ENCODE data around the gene EIF4EBP3. TPM values are rescaled to one million over a fixed set of nuclear protein-coding genes. Genes with fewer than 3 reads are reported as not detected.

The EIF4EBP3 gene
- total RNA-seq, 1 experiment from 2014 or later, result 7.7 TPM

DNA sequence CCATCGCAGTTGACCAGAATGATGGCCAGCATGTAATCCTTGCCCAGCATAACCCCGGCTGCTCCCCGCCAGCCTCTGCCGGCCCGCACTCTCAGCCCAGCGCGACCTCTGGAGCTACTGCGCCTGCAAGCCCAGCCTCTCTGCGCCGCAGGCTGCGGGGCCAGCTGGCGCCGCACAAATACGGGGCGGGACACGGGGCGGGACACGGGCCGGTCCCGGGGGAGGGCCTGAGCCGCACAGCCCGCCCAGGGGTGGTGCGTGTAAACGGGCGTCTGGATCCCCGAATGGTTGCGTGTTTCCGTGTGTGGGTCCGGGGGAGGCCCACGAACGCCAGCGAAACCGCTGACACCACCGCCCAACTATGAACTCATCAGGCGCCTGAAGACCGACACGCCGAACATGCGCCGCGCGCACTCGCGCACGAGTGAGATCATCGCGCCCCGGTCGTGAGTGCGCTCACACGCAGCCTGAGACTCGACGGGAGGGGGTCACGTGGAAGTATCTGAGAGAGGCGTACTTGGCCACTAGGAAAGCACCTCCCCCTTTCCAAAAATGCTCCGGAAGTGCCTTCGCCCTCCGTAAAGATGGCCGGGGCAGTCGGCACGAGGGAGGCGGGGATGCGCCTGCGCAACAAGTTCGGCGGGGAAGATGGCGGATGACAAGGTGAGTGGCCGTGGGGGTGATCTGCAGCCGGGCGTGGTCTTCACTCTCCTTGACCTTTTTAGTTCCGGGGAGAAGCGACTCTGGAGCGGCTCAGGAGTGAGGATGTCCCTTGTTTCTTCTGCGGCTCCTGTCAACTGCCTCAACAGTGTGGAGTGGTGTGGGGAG, 16.9 kb downstream of the EIF4EBP3 start, which contains the start of the genes APBB3 and SLC35A4:
Gene APBB3, minus strand, starts transcription at position 403 of the 828 bp plus-strand sequence. Its CDS starts 353 bp downstream, at position 50.
Gene SLC35A4, plus strand, starts transcription at position 633 of the 828 bp plus-strand sequence. CDS start 2,342 bp downstream, outside the sequence.
- Histone ChIP-seq H2BK5ac (ENCODE audit: insufficient read length, low read length) (no peak within 1 kb of the TSS), H4K20me1 (ENCODE audit: control insufficient read depth, insufficient read depth, insufficient read length) (no peaks in the 10 kb centered on the region), H3K23ac (ENCODE audit: insufficient read length, low read depth, low read length) (no peak within 1 kb of the TSS), H3K9me3 (ENCODE audit: control insufficient read depth, low read depth, low read length) (no peaks in the 10 kb centered on the region), H4K91ac (ENCODE audit: insufficient read length, low read depth, low read length) (no peak within 1 kb of the TSS), H3K79me2 (ENCODE audit: insufficient read depth, low read length) (no peaks in the 10 kb centered on the region), H2BK15ac (ENCODE audit: low read depth, low read length) (no peak within 1 kb of the TSS), H3K4me1 (ENCODE audit: insufficient read depth, low read length) (peaks cover 4% of the 10 kb centered on the region; the same call in 1 of the 2 replicates), H3K14ac (ENCODE audit: insufficient read depth, low read length) (peak within 1 kb of the TSS; percentile 80), H4K8ac (replicated peaks; ENCODE audit: insufficient read length, low read depth, low read length) (no peak within 1 kb of the TSS), H3K4ac (ENCODE audit: low read depth, low read length) (no peak within 1 kb of the TSS), H2BK120ac (ENCODE audit: low read depth, low read length, poor library complexity, severe bottlenecking) (no peak within 1 kb of the TSS), H4K5ac (ENCODE audit: insufficient read length, low read depth, low read length) (no peak within 1 kb of the TSS), H3T11ph (ENCODE audit: low read length) (no peak within 1 kb of the TSS), H3K23me2 (ENCODE audit: insufficient read length, low read depth, low read length, poor library complexity, severe bottlenecking) (peaks cover 10% of the 10 kb centered on the region), H2AK5ac (ENCODE audit: insufficient read length, low read length) (no peak within 1 kb of the TSS), H3K56ac (ENCODE audit: insufficient read length, low read depth, low read length) (no peak within 1 kb of the TSS), H2BK20ac (ENCODE audit: low read depth, low read length, poor library complexity, severe bottlenecking) (no peak within 1 kb of the TSS), H2BK12ac (ENCODE audit: insufficient read length, low read depth, low read length) (no peak within 1 kb of the TSS), H3K9ac (ENCODE audit: extremely low read depth, insufficient read length, low read length) (peak within 1 kb of the TSS; percentile 88), H2AFZ (ENCODE audit: low read length) (no peak within 1 kb of the TSS), H3K27ac (ENCODE audit: insufficient read length, low read depth, low read length) (no peak within 1 kb of the TSS), H3K27me3 (ENCODE audit: insufficient read depth, low read length) (no peaks in the 10 kb centered on the region), H3K79me1 (ENCODE audit: insufficient read depth, low read depth, low read length, poor library complexity, severe bottlenecking) (no peaks in the 10 kb centered on the region), H3K4me2 (ENCODE audit: insufficient read depth, insufficient read length, low read length) (peak within 1 kb of the TSS; percentile 92), H3K18ac (ENCODE audit: insufficient read length, low read depth, low read length) (peak within 1 kb of the TSS; percentile 56)
- H3K36me3 Mint-ChIP-seq (ENCODE audit: insufficient read depth in 1 of 3, low read depth in 3 of 3), result peaks cover 9 to 41% (median 31%) of the 10 kb centered on the region in 3 experiments
- H3K27me3 Mint-ChIP-seq (ENCODE audit: low read depth), result no peaks in the 10 kb centered on the region; the same call in 1 of the 2 replicates
- peak within 1 kb of the TSS; percentile 89 to 98 for H3K4me3 Mint-ChIP-seq
- H3K9me3 Mint-ChIP-seq, result no peaks in the 10 kb centered on the region; a peak in 2 of 5 replicates
- WGBS (ENCODE audit: extremely low coverage, insufficient read length, low lambda C conversion rate), result no CpG with 5 or more reads among the region's 74 CpGs
- TF ChIP-seq, protein P1, sequence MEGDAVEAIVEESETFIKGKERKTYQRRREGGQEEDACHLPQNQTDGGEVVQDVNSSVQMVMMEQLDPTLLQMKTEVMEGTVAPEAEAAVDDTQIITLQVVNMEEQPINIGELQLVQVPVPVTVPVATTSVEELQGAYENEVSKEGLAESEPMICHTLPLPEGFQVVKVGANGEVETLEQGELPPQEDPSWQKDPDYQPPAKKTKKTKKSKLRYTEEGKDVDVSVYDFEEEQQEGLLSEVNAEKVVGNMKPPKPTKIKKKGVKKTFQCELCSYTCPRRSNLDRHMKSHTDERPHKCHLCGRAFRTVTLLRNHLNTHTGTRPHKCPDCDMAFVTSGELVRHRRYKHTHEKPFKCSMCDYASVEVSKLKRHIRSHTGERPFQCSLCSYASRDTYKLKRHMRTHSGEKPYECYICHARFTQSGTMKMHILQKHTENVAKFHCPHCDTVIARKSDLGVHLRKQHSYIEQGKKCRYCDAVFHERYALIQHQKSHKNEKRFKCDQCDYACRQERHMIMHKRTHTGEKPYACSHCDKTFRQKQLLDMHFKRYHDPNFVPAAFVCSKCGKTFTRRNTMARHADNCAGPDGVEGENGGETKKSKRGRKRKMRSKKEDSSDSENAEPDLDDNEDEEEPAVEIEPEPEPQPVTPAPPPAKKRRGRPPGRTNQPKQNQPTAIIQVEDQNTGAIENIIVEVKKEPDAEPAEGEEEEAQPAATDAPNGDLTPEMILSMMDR (conservative IDR thresholded peaks at IDR 0.05), result no peak
- peak within 1 kb of the TSS; percentile 89 to 98 (median 92) for H3K27ac Mint-ChIP-seq
- DNase-seq, result peak; percentile 96
- peaks cover 14 to 18% of the 10 kb centered on the region in 2 experiments for H3K4me1 Mint-ChIP-seq
